ENCODE measurements around the gene TWIST2.

TWIST2 gene

DNA sequence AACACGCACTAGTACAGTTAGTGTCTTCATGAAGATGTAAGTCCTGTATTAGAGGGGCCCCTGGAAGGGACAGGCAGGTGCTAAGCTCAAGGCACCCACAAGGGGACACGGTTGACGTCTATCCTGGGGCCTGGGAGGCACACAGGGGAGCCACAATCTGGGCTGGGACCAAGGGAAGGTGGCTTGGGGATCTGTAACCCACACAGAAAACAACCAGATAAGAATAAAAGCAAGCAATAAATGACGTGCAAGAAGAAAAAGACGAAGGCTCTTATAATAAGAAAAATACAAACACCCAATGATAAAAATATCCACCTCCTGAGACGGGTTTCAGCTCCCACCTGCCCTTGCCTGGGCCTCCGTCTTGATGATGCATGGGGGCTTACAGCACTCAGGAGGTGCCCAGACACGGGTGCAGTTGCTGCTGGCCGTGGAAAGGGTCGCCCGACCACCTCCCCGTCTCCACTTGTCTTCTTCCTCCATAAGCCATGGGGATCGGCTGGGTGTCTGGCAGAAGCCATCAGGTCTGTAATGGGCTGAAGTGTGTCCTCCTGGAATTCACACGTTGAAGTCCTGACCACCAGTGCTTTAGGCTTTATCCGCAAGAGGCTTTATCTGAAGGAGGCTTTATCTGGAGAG, 73.9 kb downstream of the TWIST2 start:
- no peak for DNase-seq

GRCh38 chr2:238922435-238922834, 74.5 kb downstream of the TWIST2 start:
- DNase-seq, result no peak

DNA sequence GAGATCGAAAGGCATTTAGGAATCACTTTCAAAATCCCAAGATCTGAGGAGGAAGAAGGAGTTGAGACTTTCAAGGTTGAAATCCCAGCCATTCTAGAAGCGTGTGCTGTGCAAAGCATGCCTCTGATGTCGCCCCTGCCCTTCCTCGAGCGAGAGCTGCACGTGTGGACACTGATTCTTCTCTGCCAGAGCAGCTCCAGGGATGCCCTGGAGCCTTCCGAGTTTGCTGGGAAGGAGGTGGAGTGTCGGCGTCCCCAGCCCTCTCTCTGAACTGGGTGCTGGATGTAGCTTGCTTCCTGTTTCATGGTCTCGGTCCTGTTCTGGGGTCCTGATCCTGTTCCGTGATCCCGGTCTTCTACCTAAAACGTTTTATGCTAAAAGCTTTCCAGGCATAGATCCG, 76.1 kb downstream of the TWIST2 start:
- no peak for DNase-seq

DNA sequence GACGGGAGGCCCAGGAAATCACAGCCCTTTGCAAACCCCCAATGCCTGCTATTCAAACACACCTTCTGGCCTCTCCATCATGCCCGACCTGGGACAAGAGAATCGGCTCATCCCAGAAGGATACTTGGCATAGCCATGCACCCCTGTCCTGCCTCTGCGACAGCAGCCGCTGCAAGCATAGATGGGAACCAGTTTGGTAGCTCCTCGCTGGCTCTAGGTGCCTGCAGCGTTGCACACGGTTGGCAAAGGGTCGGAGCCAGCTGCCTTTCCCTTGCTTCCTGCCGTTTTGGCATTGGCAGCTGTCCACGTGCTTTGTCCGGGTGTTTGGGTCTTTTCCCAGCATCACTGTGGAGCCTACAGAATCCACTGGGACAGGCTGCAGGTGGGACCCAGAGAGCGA, 76.9 kb downstream of the TWIST2 start:
- DNase-seq, result no peak

DNA sequence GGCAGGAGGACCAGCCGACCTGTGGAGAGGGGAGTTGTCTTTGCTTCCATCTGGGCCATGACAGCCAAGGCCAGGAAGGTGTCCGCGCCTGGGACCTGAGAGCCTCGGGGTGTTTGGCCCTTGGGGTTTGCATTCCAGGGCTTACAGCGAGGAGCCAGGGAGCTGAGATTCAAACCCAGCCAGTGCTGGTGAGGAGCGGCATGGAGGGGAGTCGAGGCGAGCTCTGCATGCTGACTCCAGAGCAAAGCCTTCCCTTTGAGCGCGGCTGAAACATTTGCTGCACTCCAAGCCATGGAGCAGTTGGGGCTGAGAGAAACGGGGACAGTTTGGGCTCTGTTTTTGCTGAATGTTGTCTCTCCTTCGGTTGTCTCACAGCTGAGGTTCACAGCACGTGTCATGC, 77.4 kb downstream of the TWIST2 start:
- DNase-seq, result no peak

DNA sequence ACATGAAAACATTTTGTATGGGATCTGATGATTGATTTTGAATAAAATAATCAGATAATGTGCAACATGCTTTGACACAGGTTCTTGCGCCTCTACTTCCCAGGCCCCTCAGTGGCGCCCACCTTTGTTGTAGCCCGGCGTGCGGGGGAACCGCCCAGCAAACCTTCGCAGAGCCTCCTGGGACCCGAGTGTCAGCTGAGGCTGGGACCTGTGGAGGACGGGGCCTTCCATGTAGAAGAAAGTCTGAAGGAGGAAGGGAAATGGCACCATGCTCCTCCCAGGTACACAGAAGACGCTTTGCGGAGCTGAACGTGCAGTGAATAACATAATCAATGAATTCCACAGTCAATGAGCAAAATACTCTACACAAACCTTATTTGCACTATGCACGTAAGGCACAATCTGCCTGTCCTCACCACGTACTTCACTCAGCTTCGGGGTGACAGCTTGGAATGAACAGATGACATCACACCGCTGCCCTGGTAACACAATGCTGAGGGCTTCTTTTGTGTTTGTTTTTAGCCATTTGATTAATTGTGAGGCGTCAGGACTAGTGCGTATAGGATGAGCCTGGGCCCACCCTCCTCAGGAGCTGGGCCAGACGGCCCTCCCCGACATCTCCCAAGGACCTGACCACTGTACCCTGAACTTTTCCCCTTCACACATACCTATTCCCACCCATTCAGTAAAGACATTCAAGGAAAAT, 78.1 kb downstream of the TWIST2 start:
- no peak for DNase-seq

DNA sequence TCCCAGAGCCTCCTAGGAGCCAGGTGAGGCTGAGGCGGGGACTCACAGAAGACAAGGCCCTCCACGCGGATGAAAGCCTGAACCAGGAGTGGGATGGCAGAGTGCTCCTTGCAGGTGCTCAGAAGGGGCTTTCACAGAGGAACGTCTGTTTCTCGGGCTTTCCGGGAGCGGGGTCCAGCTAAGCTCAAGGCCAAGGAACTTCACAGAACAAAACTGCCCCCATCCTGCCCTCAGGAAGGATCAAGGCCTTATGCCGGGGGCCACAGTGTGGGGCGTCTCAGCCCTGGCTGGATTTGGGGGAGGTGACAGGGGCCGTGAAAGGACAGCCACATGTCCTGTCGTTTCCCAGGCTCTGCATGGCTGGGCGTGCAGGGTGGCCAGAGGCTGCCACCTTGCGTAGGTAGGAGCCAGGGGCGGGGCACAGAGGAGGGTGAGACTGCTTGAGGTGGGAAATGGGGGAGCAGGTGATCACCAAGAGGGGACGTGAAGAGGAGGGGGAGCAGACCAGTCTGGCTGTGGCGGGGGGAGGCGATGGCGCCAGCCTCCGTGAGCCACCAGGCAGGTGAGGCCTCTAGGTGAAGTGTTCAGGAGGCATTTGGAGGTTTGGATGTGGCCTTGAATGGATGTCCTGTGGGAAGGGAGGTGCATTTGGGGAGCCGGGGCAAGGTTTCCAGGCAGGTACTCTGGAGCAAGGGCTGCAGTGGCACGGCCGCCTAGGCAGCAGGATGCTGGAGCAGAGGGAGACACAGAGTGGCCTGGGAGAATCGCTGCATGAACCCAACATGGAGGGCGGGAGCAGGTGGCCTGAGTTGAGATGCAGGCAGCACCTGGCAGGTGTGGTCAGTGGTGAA, 79.1 kb downstream of the TWIST2 start:
- no peak for DNase-seq

DNA sequence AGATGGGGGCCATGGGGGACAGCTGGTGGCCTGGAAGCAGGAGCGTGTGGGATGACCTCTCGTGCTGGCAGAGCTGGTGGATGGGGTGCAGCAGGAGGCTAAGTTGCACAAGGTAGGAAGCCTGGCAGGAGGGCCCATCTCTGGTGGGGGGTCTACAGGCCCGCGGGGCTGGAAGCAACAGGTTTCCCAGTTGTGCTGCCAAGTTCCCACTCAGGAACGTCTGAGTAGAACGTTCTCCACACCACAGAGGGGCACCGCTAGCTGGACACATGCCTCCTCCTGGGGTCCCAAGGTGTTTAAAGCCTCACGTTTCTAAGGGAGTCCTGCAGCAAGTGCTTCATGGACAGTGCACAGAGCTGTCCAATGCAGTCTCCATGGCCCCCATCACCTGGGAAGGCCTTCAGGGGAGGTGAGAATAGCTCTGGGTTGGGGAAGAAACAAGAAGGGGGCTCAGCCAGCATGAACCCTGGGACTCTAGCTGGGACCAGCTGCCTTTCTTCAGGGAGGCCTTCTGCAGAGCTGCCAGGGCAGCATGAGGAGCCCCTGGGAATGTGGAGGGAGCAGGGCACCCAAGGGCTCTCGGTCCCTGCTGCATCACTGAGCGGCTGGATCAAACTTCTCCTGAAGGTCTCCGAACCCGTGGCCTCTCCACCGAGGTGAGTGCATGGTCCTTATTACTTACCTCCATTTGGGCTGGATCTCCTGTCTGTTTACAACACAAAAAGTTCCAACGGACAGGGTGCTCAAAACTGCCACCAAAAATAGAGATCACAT, 80.0 kb downstream of the TWIST2 start:
- DNase-seq, result no peak

DNA sequence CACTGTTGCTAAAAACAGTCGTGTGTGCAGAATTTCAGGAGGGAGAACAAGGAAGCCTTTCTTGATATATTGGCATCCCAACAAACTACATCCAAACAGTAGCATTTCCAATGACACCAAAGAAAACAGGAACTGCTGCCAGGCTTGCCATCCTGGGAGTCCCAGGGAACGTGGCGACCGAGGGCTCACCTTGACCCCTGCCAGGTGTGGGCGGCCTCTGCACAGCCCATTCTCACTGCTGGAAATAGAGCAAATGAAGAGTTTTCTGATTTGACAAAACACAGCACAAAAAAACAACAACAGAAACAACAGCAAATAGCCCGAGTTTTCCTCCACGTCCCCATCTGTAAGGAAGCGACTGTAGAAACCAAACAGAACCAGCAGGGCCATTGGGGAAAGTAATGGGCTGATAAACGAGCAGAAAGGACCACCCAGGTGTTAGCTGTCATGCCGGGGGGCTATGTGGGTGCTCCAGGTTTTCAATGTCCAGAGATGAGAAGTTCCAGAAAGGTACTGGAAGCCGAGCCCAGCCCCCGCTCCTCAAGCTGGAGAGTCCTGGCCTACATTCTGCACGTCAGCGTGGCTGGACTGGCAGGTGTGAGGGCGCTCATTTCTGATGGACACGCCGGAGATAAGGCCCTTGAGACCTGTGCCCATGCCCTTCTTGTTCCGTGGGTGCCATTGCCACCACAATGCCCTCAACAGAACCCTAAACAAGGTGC, 80.8 kb downstream of the TWIST2 start:
- no peak for DNase-seq

DNA sequence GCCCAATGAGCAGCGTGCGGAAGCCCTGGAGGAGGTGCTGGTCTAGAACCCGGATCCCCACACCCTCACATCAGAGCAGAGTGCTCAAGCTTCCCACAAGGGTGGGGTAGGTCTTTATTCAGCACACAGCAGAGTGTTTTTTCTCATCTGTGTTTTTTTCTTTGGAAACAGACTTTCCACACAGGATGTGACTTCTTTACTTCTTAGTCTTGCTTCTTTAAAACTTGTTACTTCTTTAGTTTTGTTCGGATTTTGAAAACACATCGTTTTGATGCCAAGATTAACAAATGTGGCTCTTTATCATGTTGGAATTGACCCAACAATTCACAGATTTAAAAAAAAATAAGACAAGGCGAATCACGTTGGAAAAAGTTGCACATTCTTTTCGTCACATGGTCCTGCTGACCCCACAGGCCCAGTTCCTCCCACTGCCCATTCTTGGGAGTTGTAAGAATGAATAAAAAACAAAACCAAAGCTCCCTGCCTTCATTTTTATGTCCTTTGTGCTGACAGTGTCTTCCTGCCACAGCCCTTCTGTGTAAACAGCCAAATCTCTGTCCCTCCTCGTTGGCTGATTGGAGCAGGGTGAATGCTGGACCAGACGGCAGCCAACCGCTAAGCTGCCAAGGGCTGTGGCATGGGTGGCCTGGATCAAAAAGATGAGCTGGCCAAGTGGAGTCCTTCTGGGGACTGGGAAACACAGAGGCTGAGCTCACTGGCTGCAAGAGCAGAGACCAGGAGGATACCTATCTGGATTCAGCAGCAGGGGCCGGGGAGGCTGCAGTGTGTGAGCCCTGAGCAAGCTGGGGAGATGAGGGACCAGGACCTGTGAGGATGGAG, 81.6 kb downstream of the TWIST2 start:
- peak in 1 of 2 donors; percentile 31 for DNase-seq

DNA sequence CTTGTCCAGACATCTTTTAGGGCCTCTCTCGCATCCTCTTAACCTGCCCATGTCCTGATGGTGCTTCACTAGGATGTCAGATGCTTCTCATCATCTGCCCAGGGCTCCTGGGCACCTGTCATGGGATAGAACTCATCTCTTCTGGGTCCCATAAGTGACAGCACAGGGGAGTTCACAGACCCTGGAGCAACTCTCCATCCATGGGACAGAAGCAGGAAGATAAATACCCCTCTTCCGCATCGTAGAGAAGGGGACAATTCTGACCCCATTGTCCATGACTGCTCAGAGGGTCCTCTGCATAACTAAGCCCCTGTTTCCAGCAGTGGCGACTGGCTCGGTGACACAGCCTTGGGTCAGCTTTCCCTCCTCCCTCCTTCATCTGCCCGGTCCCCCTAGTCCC, 82.3 kb downstream of the TWIST2 start:
- DNase-seq, result no peak

GRCh38 chr2:238936162-238937052, 88.5 kb downstream of the TWIST2 start:
- no peak for DNase-seq

- DNase-seq, result no peak
These were observed 90.1 kb downstream of the TWIST2 start for GRCh38 chr2:238938003-238938400.

GRCh38 chr2:238938401-238939055, 90.6 kb downstream of the TWIST2 start:
- no peak for DNase-seq

DNA sequence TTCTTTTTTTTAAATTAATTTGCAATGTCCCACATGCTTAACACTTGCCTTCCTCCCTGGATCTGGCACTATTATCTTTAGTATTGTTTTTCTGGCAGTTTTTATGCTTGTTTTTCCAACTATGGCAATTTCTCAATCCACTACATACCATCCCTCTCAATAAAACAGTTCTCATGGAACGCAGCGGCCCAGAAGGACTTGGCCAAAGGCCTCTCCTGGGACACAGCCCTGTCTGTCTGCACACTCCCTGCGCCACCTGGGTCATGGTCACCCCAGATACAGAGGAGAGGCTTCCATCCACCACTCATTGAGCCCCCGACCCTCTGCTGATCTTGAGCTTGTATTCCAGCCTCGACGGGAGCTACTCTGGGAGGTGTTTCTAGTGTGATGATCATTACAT, 91.2 kb downstream of the TWIST2 start:
- no peak for DNase-seq

GRCh38 chr2:238939521-238940403, 91.9 kb downstream of the TWIST2 start:
- no peak for DNase-seq

- no peak for DNase-seq
These were observed 92.9 kb downstream of the TWIST2 start for GRCh38 chr2:238940806-238941205.

DNA sequence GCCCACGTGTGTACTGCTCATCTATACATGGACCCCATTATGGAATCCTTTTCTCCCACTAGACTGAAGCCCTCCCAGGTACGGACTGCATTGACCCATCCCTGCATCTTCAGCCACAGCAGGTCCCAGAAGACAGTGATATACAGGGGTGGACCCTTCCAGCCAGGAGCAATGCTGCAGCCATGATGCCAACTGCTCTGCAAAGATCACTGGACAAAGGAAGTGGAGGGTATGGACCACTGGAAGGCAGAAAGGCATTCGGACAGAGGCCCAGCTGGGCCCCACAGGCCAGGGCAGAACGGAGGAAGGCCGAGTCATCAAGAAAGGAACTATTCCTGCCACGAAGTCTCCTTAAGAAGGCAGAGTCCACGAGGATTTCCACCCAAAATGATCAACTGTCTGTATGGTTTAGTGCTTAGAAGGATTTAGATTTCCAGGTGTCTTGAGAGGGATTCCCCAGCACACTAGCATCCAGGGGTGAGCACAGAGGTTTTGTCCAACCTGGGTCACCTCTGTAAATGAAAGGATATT, 93.4 kb downstream of the TWIST2 start:
- DNase-seq, result no peak

Data from hippocampal formation (tissue), 2 donors.